Glutamatergic neuron (in vitro differentiated cells): ENCODE results near the gene NWD2. TPM values are rescaled to one million over a fixed set of nuclear protein-coding genes. Genes with fewer than 3 reads are reported as not detected.
"Not testable (repeated sequence)": the region's sequence is repeated elsewhere in the genome, so short reads cannot be mapped to it uniquely, and the experiment has no call there.

ENCODE experiments used
- DNase-seq: peaks from one replicate; pipeline ENCODE4 v3.0.0; 2022
- H3K27ac Mint-ChIP-seq: one replicate; pipeline ENCODE4 v1.8.0; 2020; ENCODE audit warnings: mild to moderate bottlenecking, mixed read lengths, inconsistent platforms; ENCODE audit not compliant: unreplicated experiment
- H3K27me3 Mint-ChIP-seq: one replicate; pipeline ENCODE4 v1.8.0; 2020; ENCODE audit warnings: mild to moderate bottlenecking, moderate library complexity, mixed read lengths, inconsistent platforms; ENCODE audit not compliant: unreplicated experiment
- H3K36me3 Mint-ChIP-seq: one replicate; pipeline ENCODE4 v1.8.0; 2020; ENCODE audit warnings: mild to moderate bottlenecking, mixed read lengths, inconsistent platforms; ENCODE audit not compliant: unreplicated experiment
- H3K4me1 Mint-ChIP-seq: one replicate; pipeline ENCODE4 v1.8.0; 2020; ENCODE audit warnings: mild to moderate bottlenecking, low read depth, mixed read lengths, inconsistent platforms; ENCODE audit not compliant: unreplicated experiment
- H3K4me3 Mint-ChIP-seq: one replicate; pipeline ENCODE4 v1.8.0; 2020; ENCODE audit warnings: mild to moderate bottlenecking, mixed read lengths, inconsistent platforms; ENCODE audit not compliant: unreplicated experiment
- H3K9me3 Mint-ChIP-seq: one replicate; pipeline ENCODE4 v1.8.0; 2020; ENCODE audit warnings: mild to moderate bottlenecking, moderate library complexity, mixed read lengths, inconsistent platforms; ENCODE audit not compliant: unreplicated experiment
- total RNA-seq: library from RNA; stranded (reverse); fragmentation: NEBNext Ultra II Directional; extraction: Animal tissue kit (Norgen Biotek cat#: 25700); gene quantifications from one replicate; pipeline ENCODE4 v1.2.1, GENCODE V29; 2021; ENCODE audit not compliant: unreplicated experiment
- TF ChIP-seq, protein P1 (sequence below): fragments of 200-600 bp; sonication (generic); IDR thresholded peaks from one replicate; pipeline ENCODE4 v1.5.0; 2021; ENCODE audit not compliant: partially characterized antibody, unreplicated experiment

The NWD2 gene
- total RNA-seq, 1 donor from 2014 or later: 0.17 TPM

- DNase-seq: no peak
- Mint-ChIP-seq H3K27me3 (peaks cover 3% of the 10 kb centered on the region), H3K27ac (no peak overlapping the region), H3K36me3 (no peaks in the 10 kb centered on the region), H3K9me3 (no peaks in the 10 kb centered on the region), H3K4me1 (peaks cover 7% of the 10 kb centered on the region), H3K4me3 (no peak overlapping the region)
- TF ChIP-seq, protein P1, sequence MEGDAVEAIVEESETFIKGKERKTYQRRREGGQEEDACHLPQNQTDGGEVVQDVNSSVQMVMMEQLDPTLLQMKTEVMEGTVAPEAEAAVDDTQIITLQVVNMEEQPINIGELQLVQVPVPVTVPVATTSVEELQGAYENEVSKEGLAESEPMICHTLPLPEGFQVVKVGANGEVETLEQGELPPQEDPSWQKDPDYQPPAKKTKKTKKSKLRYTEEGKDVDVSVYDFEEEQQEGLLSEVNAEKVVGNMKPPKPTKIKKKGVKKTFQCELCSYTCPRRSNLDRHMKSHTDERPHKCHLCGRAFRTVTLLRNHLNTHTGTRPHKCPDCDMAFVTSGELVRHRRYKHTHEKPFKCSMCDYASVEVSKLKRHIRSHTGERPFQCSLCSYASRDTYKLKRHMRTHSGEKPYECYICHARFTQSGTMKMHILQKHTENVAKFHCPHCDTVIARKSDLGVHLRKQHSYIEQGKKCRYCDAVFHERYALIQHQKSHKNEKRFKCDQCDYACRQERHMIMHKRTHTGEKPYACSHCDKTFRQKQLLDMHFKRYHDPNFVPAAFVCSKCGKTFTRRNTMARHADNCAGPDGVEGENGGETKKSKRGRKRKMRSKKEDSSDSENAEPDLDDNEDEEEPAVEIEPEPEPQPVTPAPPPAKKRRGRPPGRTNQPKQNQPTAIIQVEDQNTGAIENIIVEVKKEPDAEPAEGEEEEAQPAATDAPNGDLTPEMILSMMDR: no peak
Observed at GRCh38 chr4:37393889-37394288, 149.3 kb downstream of the NWD2 start.

DNA sequence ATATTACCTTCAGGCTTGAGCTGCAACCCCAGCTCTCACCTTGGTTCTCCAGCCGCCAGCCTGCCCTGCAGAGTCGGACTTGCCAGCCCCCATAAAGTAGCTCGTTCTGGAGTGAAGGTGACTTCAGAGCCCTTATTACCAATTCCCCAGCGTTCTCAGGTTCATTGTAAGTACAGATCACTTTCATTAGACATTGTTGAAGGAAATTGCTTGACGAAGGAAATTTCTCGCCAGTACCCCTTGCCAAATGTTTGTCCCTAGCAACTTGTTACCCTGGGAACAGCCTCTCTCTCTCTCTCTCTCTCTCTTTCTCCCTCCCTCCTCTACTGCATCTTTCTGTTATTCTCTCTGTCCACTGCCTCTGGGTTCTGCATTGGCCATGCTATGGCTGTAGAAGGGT is 153.0 kb downstream of the NWD2 start:
- Mint-ChIP-seq H3K4me3 (no peak overlapping the region), H3K9me3 (no peaks in the 10 kb centered on the region), H3K27me3 (peaks cover 3% of the 10 kb centered on the region), H3K4me1 (peaks cover 4% of the 10 kb centered on the region), H3K36me3 (no peaks in the 10 kb centered on the region), H3K27ac (no peak overlapping the region)
- TF ChIP-seq, protein P1: no peak
- DNase-seq: no peak

- Mint-ChIP-seq H3K27me3 (peaks cover 1% of the 10 kb centered on the region), H3K4me3 (no peak overlapping the region), H3K36me3 (no peaks in the 10 kb centered on the region), H3K4me1 (peaks cover 2% of the 10 kb centered on the region), H3K27ac (no peak overlapping the region), H3K9me3 (no peaks in the 10 kb centered on the region)
- no peak for DNase-seq
- TF ChIP-seq, protein P1: no peak
Observed at GRCh38 chr4:37400241-37400881, 155.8 kb downstream of the NWD2 start.

GRCh38 chr4:37407938-37408826 is 163.6 kb downstream of the NWD2 start:
- H3K9me3 Mint-ChIP-seq, DNase-seq, H3K36me3 Mint-ChIP-seq, H3K27ac Mint-ChIP-seq, H3K27me3 Mint-ChIP-seq, H3K4me3 Mint-ChIP-seq, H3K4me1 Mint-ChIP-seq: not testable (repeated sequence)

DNA sequence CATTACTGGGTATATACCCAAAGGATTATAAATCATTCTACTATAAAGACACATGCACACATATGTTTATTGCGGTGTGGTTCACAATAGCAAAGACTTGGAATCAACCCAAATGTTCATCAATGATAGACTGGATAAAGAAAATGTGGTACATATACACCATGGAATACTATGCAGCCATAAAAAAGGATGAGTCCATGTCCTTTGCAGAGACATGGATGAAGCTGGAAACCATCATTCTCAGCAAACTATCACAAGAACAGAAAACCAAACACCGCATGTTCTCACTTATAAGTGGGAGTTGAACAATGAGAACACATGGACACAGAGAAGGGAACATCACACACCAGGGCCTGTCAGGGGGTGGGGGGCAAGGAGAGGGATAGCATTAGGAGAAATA is 169.1 kb downstream of the NWD2 start:
- DNase-seq, H3K27me3 Mint-ChIP-seq, H3K9me3 Mint-ChIP-seq, H3K36me3 Mint-ChIP-seq, H3K4me1 Mint-ChIP-seq, H3K4me3 Mint-ChIP-seq, H3K27ac Mint-ChIP-seq: not testable (repeated sequence)

GRCh38 chr4:37415845-37416369 is 171.4 kb downstream of the NWD2 start:
- Mint-ChIP-seq H3K4me1 (no peaks in the 10 kb centered on the region), H3K9me3 (peaks cover 1% of the 10 kb centered on the region), H3K27ac (no peak overlapping the region), H3K27me3 (no peaks in the 10 kb centered on the region), H3K4me3 (no peak overlapping the region), H3K36me3 (no peaks in the 10 kb centered on the region)
- TF ChIP-seq, protein P1: no peak
- no peak for DNase-seq
